Prostate gland (tissue), 2 donors: ENCODE data around the gene RBFOX1. TPM values are rescaled to one million over a fixed set of nuclear protein-coding genes. Genes with fewer than 3 reads are reported as not detected.

Experiments used
- DNase-seq: peaks from one replicate; pipeline ENCODE4 v3.0.0-alpha.2; 2019; ENCODE audit warnings: low spot score
- H3K27ac ChIP-seq, 2 donors: fragments of 200-600 bp; sonication (generic); 2 replicates each; pipeline ENCODE4 v1.5.1; 2017 to 2019
- H3K27me3 ChIP-seq: fragments of 200-600 bp; sonication (generic); replicated peaks from 2 replicates; pipeline ENCODE4 v1.5.1; 2019; ENCODE audit not compliant: insufficient read depth
- H3K36me3 ChIP-seq, 2 donors: fragments of 200-600 bp; sonication (generic); 1 replicate in 1 of 2; 2 replicates in 1 of 2; pipeline versions ENCODE4 v1.5.1 to v1.8.1; 2017 to 2019
- H3K4me1 ChIP-seq: fragments of 200-600 bp; sonication (generic); replicated peaks from 2 replicates; pipeline ENCODE4 v1.5.1; 2019
- H3K4me3 ChIP-seq, 2 donors: fragments of 200-600 bp; sonication (generic); 2 replicates each; pipeline ENCODE4 v1.5.1; 2017 to 2019
- H3K9me3 ChIP-seq: fragments of 200-600 bp; sonication (generic); 2 replicates; pipeline ENCODE4 v1.5.1; 2017
- CTCF ChIP-seq, 4 experiments: fragments of 200-600 bp in 2 of 4; fragments of 450-650 bp in 2 of 4; sonication (generic) in 2 of 4; IDR thresholded peaks; 1 replicate in 3 of 4; 2 replicates in 1 of 4; pipeline ENCODE4 v1.5.1; 2016 to 2019; ENCODE audit warnings: antibody characterized with exemption in 4 of 4, mild to moderate bottlenecking in 2 of 4, moderate library complexity in 2 of 4
- POLR2A ChIP-seq: fragments of 450-650 bp; IDR thresholded peaks from one replicate; pipeline ENCODE4 v1.6.1; 2016; ENCODE audit warnings: antibody characterized with exemption, mild to moderate bottlenecking
- POLR2AphosphoS5 ChIP-seq: sonication (generic); formaldehyde crosslinking; IDR thresholded peaks from one replicate; pipeline ENCODE4 v1.6.1; 2017; ENCODE audit warnings: antibody characterized with exemption
- WGBS: methylation state at CpG from one replicate; pipeline ENCODE4 v1.1.5; 2018; 5-methylcytosine and 5-hydroxymethylcytosine counted together
- intact Hi-C: fragments of 100-400 bp; cut with DNase I; formaldehyde crosslinking; loops from one replicate; pipeline ENCODE4 v1.14.2; 2022
- total RNA-seq, 2 donors: library from RNA; depleted of rRNA; stranded (reverse); fragments of >200 nt; gene quantifications; one replicate each; pipeline ENCODE4 v1.1.0, GENCODE V29; 2016

RBFOX1 gene
- total RNA-seq, 2 donors from 2014 or later, result 1.3 to 1.5 TPM

- 73% methylated on average over 4 of the region's 4 CpGs for WGBS
- DNase-seq, result no peak
- no peaks in the 10 kb centered on the region for H3K36me3 ChIP-seq
- intact Hi-C loops, result no loop called here
- TF ChIP-seq POLR2AphosphoS5, result no peak
- no peak for TF ChIP-seq POLR2A
- TF ChIP-seq CTCF (IDR thresholded peaks at IDR 0.05), result no peak
- no peaks in the 10 kb centered on the region for H3K4me1 ChIP-seq
- no peak overlapping the region for H3K4me3 ChIP-seq
- no peaks in the 10 kb centered on the region for H3K27me3 ChIP-seq
- no peaks in the 10 kb centered on the region for H3K9me3 ChIP-seq
- no peak overlapping the region for H3K27ac ChIP-seq
These were observed 358.9 kb downstream of the RBFOX1 start for GRCh38 chr16:7691533-7691932.

- no peaks in the 10 kb centered on the region for H3K27me3 ChIP-seq
- intact Hi-C loops, result no loop called here
These were observed 371.0 kb downstream of the RBFOX1 start for GRCh38 chr16:7703672-7704071.

GRCh38 chr16:7705885-7706284, 373.2 kb downstream of the RBFOX1 start:
- Histone ChIP-seq H3K27me3 (no peaks in the 10 kb centered on the region), H3K27ac (no peak overlapping the region), H3K4me1 (no peaks in the 10 kb centered on the region), H3K4me3 (no peak overlapping the region), H3K9me3 (no peaks in the 10 kb centered on the region), H3K36me3 (no peaks in the 10 kb centered on the region)
- TF ChIP-seq CTCF (IDR thresholded peaks at IDR 0.05) (no peak), POLR2AphosphoS5 (no peak), POLR2A (no peak)
- intact Hi-C loops, result no loop called here
- no peak for DNase-seq
- 91% methylated on average over 7 of the region's 7 CpGs for WGBS

More at GRCh38 chr16:7703672-7704071, 371.0 kb downstream of the RBFOX1 start:
- no peak for TF ChIP-seq POLR2A
- no peak for TF ChIP-seq POLR2AphosphoS5
- no peak for TF ChIP-seq CTCF (IDR thresholded peaks at IDR 0.05)
- 74% methylated on average over 3 of the region's 3 CpGs for WGBS
- Histone ChIP-seq H3K9me3 (no peaks in the 10 kb centered on the region), H3K4me3 (no peak overlapping the region), H3K27ac (no peak overlapping the region), H3K4me1 (no peaks in the 10 kb centered on the region), H3K36me3 (no peaks in the 10 kb centered on the region)
- DNase-seq, result no peak

- intact Hi-C loops, result no loop called here
- Histone ChIP-seq H3K9me3 (no peaks in the 10 kb centered on the region), H3K36me3 (no peaks in the 10 kb centered on the region), H3K27me3 (no peaks in the 10 kb centered on the region), H3K4me1 (no peaks in the 10 kb centered on the region), H3K4me3 (no peak overlapping the region), H3K27ac (no peak overlapping the region)
- DNase-seq, result no peak
- TF ChIP-seq POLR2A, result no peak
- no peak for TF ChIP-seq POLR2AphosphoS5
- TF ChIP-seq CTCF (IDR thresholded peaks at IDR 0.05), result no peak
- WGBS, result 85% methylated on average over 3 of the region's 3 CpGs
These were observed 376.5 kb downstream of the RBFOX1 start for GRCh38 chr16:7709186-7709585.

- Histone ChIP-seq H3K4me1 (no peaks in the 10 kb centered on the region), H3K9me3 (no peaks in the 10 kb centered on the region), H3K4me3 (no peak overlapping the region), H3K27ac (no peak overlapping the region), H3K36me3 (no peaks in the 10 kb centered on the region), H3K27me3 (no peaks in the 10 kb centered on the region)
- intact Hi-C loops, result no loop called here
- TF ChIP-seq POLR2AphosphoS5 (no peak), POLR2A (no peak), CTCF (IDR thresholded peaks at IDR 0.05) (no peak)
- WGBS, result 69% methylated on average over 2 of the region's 2 CpGs
- DNase-seq, result no peak
These were observed 380.6 kb downstream of the RBFOX1 start for GRCh38 chr16:7713244-7713643.
